HG02678 (cell line): Measurements from ENCODE around the gene ALDH18A1.
"Not testable (repeated sequence)": the region's sequence is repeated elsewhere in the genome, so short reads cannot be mapped to it uniquely, and the experiment has no call there.

Experiments
- ATAC-seq: cut with Tn5 transposase; IDR thresholded peaks from one replicate; pipeline ENCODE4 v1.9.1; 2021; ENCODE audit warnings: mild to moderate bottlenecking, moderate library complexity; ENCODE audit not compliant: unreplicated experiment

The ALDH18A1 gene

GRCh38 chr10:95656291-95657164 is at the start of gene ALDH18A1:
ALDH18A1 (minus strand) TSS chr10:95656711; CDS start chr10:95653377, 3,334 bp downstream.
- peak; percentile 88 for ATAC-seq

GRCh38 chr10:95698415-95698814 is 41.9 kb upstream of the ALDH18A1 start:
- no peak for ATAC-seq

GRCh38 chr10:95697429-95697828 is 40.9 kb upstream of the ALDH18A1 start:
- no peak for ATAC-seq

- ATAC-seq = no peak
Observed at GRCh38 chr10:95694665-95695064, 38.2 kb upstream of the ALDH18A1 start.

GRCh38 chr10:95693668-95694534 is 37.4 kb upstream of the ALDH18A1 start, which contains the start of gene TCTN3:
TCTN3 (minus strand) TSS chr10:95693927; CDS start chr10:95693899, 28 bp downstream.
- peak; percentile 98 for ATAC-seq

- no peak for ATAC-seq
Observed at GRCh38 chr10:95693071-95693667, 36.7 kb upstream of the ALDH18A1 start.

- ATAC-seq = no peak
Observed at GRCh38 chr10:95691281-95691680, 34.8 kb upstream of the ALDH18A1 start.

GRCh38 chr10:95688648-95689047 is 32.1 kb upstream of the ALDH18A1 start:
- no peak for ATAC-seq

- ATAC-seq = no peak
Observed at GRCh38 chr10:95683966-95684365, 27.5 kb upstream of the ALDH18A1 start.

GRCh38 chr10:95675403-95676116 is 19.0 kb upstream of the ALDH18A1 start:
- no peak for ATAC-seq

- ATAC-seq = no peak
Observed at GRCh38 chr10:95674643-95675042, 18.1 kb upstream of the ALDH18A1 start.

GRCh38 chr10:95672641-95673040 is 16.1 kb upstream of the ALDH18A1 start:
- not testable (repeated sequence) for ATAC-seq

- ATAC-seq = no peak
Observed at GRCh38 chr10:95664543-95664942, 8.0 kb upstream of the ALDH18A1 start.

- no peak for ATAC-seq
Observed at GRCh38 chr10:95663496-95663895, 7.0 kb upstream of the ALDH18A1 start.

- no peak for ATAC-seq
Observed at GRCh38 chr10:95661818-95662217, 5.3 kb upstream of the ALDH18A1 start.

GRCh38 chr10:95660283-95660682 is 3.8 kb upstream of the ALDH18A1 start:
- ATAC-seq = no peak

GRCh38 chr10:95657250-95657649 is 739 bp upstream of the ALDH18A1 start:
- ATAC-seq = no peak

- peak; percentile 21 for ATAC-seq
Observed at GRCh38 chr10:95655571-95656290, 780 bp downstream of the ALDH18A1 start.

GRCh38 chr10:95653895-95654294 is 2.6 kb downstream of the ALDH18A1 start:
- ATAC-seq = no peak
